ENCODE measurements around the gene FUBP3.

Gene FUBP3

DNA sequence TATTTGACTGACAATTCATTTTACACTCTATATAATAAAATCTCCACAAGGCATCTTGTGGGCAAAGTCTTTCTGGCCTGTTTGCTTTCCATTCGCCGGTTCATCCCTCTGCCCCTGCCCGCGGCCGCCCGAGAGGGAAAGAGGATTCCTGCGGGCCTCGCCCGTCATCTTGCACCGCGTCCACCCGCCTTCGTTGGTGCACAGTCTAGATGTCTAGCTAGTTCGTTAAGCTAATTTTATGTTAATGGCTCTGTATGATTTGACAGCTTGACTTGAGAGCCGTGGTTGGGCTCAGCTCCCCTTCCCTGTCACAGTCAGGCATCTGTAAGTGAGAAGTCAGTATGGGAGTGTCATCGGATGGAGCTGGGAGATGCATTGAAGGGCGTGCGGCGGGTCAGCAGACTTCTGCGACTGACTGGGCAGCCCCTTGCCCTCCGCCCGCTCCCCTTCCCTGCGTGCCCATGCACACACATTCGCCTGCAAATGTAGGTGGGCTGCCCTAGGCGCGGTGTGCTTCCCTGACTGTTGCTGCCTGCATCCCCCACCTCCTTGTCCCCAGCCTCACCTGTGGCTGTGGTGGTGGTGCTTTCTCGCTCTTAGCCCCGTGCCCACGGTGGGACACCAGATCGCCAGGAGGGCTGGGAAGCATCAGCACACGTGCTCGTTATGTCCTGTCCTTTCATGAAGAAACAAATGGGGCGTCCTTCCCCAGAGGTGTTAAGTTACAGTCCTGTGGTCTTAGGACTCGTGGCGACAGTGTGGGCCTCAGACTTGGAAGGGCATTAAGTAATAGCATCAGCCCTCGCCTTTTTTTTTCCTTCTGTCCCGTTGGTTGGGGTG lies 59.1 kb downstream of the FUBP3 start:
- Histone ChIP-seq H4K20me1 (ENCODE audit: insufficient read depth, low read length) (no peaks in the 10 kb centered on the region), H3K27me3 (replicated peaks; ENCODE audit: insufficient read depth, low read length) (no peaks in the 10 kb centered on the region), H3F3A (ENCODE audit: insufficient read depth, low read length) (no peaks in the 10 kb centered on the region), H3K4me3 (ENCODE audit: low read length) (no peak overlapping the region), H3K4me2 (ENCODE audit: low read depth, low read length) (no peak overlapping the region), H3K27ac (ENCODE audit: low read length) (no peak overlapping the region), H3K9me2 (replicated peaks; ENCODE audit: insufficient read depth, low read length) (no peaks in the 10 kb centered on the region), H3K36me3 (replicated peaks; ENCODE audit: insufficient read depth, low read length) (no peaks in the 10 kb centered on the region), H2AFZ (ENCODE audit: low read length) (no peak overlapping the region), H3K9me3 (replicated peaks; ENCODE audit: insufficient read depth, low read length) (no peaks in the 10 kb centered on the region), H3K79me2 (ENCODE audit: low read length) (no peaks in the 10 kb centered on the region), H3K9ac (ENCODE audit: low read length) (no peak overlapping the region), H3K4me1 (ENCODE audit: low read length) (no peaks in the 10 kb centered on the region)
- DNase-seq = no peak
- no peak for TF ChIP-seq EZH2phosphoT487 (IDR thresholded peaks at IDR 0.05; ENCODE audit: low read length)
- no peak for TF ChIP-seq EZH2 (optimal IDR thresholded peaks at IDR 0.05; ENCODE audit: low read depth, low read length)
- TF ChIP-seq, protein P1, sequence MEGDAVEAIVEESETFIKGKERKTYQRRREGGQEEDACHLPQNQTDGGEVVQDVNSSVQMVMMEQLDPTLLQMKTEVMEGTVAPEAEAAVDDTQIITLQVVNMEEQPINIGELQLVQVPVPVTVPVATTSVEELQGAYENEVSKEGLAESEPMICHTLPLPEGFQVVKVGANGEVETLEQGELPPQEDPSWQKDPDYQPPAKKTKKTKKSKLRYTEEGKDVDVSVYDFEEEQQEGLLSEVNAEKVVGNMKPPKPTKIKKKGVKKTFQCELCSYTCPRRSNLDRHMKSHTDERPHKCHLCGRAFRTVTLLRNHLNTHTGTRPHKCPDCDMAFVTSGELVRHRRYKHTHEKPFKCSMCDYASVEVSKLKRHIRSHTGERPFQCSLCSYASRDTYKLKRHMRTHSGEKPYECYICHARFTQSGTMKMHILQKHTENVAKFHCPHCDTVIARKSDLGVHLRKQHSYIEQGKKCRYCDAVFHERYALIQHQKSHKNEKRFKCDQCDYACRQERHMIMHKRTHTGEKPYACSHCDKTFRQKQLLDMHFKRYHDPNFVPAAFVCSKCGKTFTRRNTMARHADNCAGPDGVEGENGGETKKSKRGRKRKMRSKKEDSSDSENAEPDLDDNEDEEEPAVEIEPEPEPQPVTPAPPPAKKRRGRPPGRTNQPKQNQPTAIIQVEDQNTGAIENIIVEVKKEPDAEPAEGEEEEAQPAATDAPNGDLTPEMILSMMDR (IDR thresholded peaks at IDR 0.05; ENCODE audit: low read length) = no peak

GRCh38 chr9:130639124-130639765 lies 59.9 kb downstream of the FUBP3 start:
- Histone ChIP-seq H3K27ac (ENCODE audit: low read length) (no peak overlapping the region), H3K4me3 (ENCODE audit: low read length) (no peak overlapping the region), H3K9ac (ENCODE audit: low read length) (no peak overlapping the region), H3K36me3 (replicated peaks; ENCODE audit: insufficient read depth, low read length) (no peaks in the 10 kb centered on the region), H3F3A (ENCODE audit: insufficient read depth, low read length) (no peaks in the 10 kb centered on the region), H3K9me3 (replicated peaks; ENCODE audit: insufficient read depth, low read length) (no peaks in the 10 kb centered on the region), H2AFZ (ENCODE audit: low read length) (no peak overlapping the region), H4K20me1 (ENCODE audit: insufficient read depth, low read length) (no peaks in the 10 kb centered on the region), H3K4me1 (ENCODE audit: low read length) (no peaks in the 10 kb centered on the region), H3K4me2 (ENCODE audit: low read depth, low read length) (no peak overlapping the region), H3K9me2 (replicated peaks; ENCODE audit: insufficient read depth, low read length) (no peaks in the 10 kb centered on the region), H3K27me3 (replicated peaks; ENCODE audit: insufficient read depth, low read length) (0 out of 2 replicates have a peak, but pooled peaks cover 2% of the 10 kb centered on the region), H3K79me2 (ENCODE audit: low read length) (no peaks in the 10 kb centered on the region)
- DNase-seq = no peak
- TF ChIP-seq, protein P1 (IDR thresholded peaks at IDR 0.05; ENCODE audit: low read length) = no peak
- TF ChIP-seq EZH2 (optimal IDR thresholded peaks at IDR 0.05; ENCODE audit: low read depth, low read length) (no peak), EZH2phosphoT487 (IDR thresholded peaks at IDR 0.05; ENCODE audit: low read length) (no peak)

- H3K9me2 ChIP-seq (replicated peaks; ENCODE audit: insufficient read depth, low read length) = no peaks in the 10 kb centered on the region
- H3K4me3 ChIP-seq (ENCODE audit: low read length) = no peak overlapping the region
- TF ChIP-seq, protein P1 (IDR thresholded peaks at IDR 0.05; ENCODE audit: low read length) = no peak
- TF ChIP-seq EZH2phosphoT487 (IDR thresholded peaks at IDR 0.05; ENCODE audit: low read length) (no peak), EZH2 (optimal IDR thresholded peaks at IDR 0.05; ENCODE audit: low read depth, low read length) (no peak)
- no peak overlapping the region for H3K9ac ChIP-seq (ENCODE audit: low read length)
- H3K79me2 ChIP-seq (ENCODE audit: low read length) = no peaks in the 10 kb centered on the region
- no peak for DNase-seq
- no peak overlapping the region for H3K27ac ChIP-seq (ENCODE audit: low read length)
- 0 out of 2 replicates have a peak, but pooled peaks cover 3% of the 10 kb centered on the region for H3K27me3 ChIP-seq (replicated peaks; ENCODE audit: insufficient read depth, low read length)
- H3K9me3 ChIP-seq (replicated peaks; ENCODE audit: insufficient read depth, low read length) = no peaks in the 10 kb centered on the region
- H3K4me2 ChIP-seq (ENCODE audit: low read depth, low read length) = no peak overlapping the region
- H3K36me3 ChIP-seq (replicated peaks; ENCODE audit: insufficient read depth, low read length) = no peaks in the 10 kb centered on the region
- no peaks in the 10 kb centered on the region for H4K20me1 ChIP-seq (ENCODE audit: insufficient read depth, low read length)
- H3K4me1 ChIP-seq (ENCODE audit: low read length) = no peaks in the 10 kb centered on the region
- no peak overlapping the region for H2AFZ ChIP-seq (ENCODE audit: low read length)
- H3F3A ChIP-seq (ENCODE audit: insufficient read depth, low read length) = no peaks in the 10 kb centered on the region
These were observed 60.6 kb downstream of the FUBP3 start for GRCh38 chr9:130639866-130640555.

Data from MM.1S (cell line).